IPS-18c (cell line): Measurements from ENCODE around the gene KLHDC1.
"Not testable (repeated sequence)": the region's sequence is repeated elsewhere in the genome, so short reads cannot be mapped to it uniquely, and the experiment has no call there.

Experiments used
- H3K4me3 ChIP-seq: 2 replicates; pipeline ENCODE4 v1.7.0; 2013; ENCODE audit warnings: low read depth, mild to moderate bottlenecking, low read length, moderate library complexity; ENCODE audit not compliant: insufficient read depth
- H3K9me3 ChIP-seq: one replicate; pipeline ENCODE4 v1.6.1; 2013; ENCODE audit warnings: mild to moderate bottlenecking, low read length, moderate library complexity; ENCODE audit not compliant: control insufficient read depth, insufficient read depth

Gene KLHDC1

GRCh38 chr14:49692811-49693734 lies at the start of gene KLHDC1:
Gene KLHDC1 (plus strand): TSS chr14:49693120. CDS start chr14:49693195, 75 bp downstream.
- Histone ChIP-seq H3K9me3 (no peaks in the 10 kb centered on the region), H3K4me3 (peak within 1 kb of the TSS; percentile 72)

GRCh38 chr14:49653508-49653907 lies 39.4 kb upstream of the KLHDC1 start:
- Histone ChIP-seq H3K4me3 (no peak overlapping the region), H3K9me3 (no peaks in the 10 kb centered on the region)

GRCh38 chr14:49654511-49654910 lies 38.4 kb upstream of the KLHDC1 start:
- H3K4me3 ChIP-seq, result no peak overlapping the region
- H3K9me3 ChIP-seq, result no peaks in the 10 kb centered on the region

GRCh38 chr14:49657500-49657899 lies 35.4 kb upstream of the KLHDC1 start:
- H3K9me3 ChIP-seq, H3K4me3 ChIP-seq: not testable (repeated sequence)

- Histone ChIP-seq H3K9me3 (no peaks in the 10 kb centered on the region), H3K4me3 (no peak overlapping the region)
Measured at GRCh38 chr14:49659526-49660455, 33.1 kb upstream of the KLHDC1 start.

GRCh38 chr14:49670475-49670874 lies 22.4 kb upstream of the KLHDC1 start:
- Histone ChIP-seq H3K4me3 (no peak overlapping the region), H3K9me3 (no peaks in the 10 kb centered on the region)

GRCh38 chr14:49673586-49673985 lies 19.3 kb upstream of the KLHDC1 start:
- Histone ChIP-seq H3K4me3 (no peak overlapping the region), H3K9me3 (no peaks in the 10 kb centered on the region)

- Histone ChIP-seq H3K4me3 (no peak overlapping the region), H3K9me3 (no peaks in the 10 kb centered on the region)
Measured at GRCh38 chr14:49677643-49678042, 15.3 kb upstream of the KLHDC1 start.

GRCh38 chr14:49679271-49679670 lies 13.6 kb upstream of the KLHDC1 start:
- H3K4me3 ChIP-seq, result no peak overlapping the region
- H3K9me3 ChIP-seq, result no peaks in the 10 kb centered on the region

- Histone ChIP-seq H3K4me3 (no peak overlapping the region), H3K9me3 (no peaks in the 10 kb centered on the region)
Measured at GRCh38 chr14:49686425-49686824, 6.5 kb upstream of the KLHDC1 start.

- Histone ChIP-seq H3K4me3 (peak within 1 kb of the TSS; percentile 86), H3K9me3 (no peaks in the 10 kb centered on the region)
Measured at GRCh38 chr14:49687942-49688700, 4.8 kb upstream of the KLHDC1 start, which contains the start of gene POLE2. Gene POLE2 (minus strand): TSS chr14:49688214. CDS start chr14:49688203, 11 bp downstream.

GRCh38 chr14:49688701-49689030 lies 4.3 kb upstream of the KLHDC1 start:
- Histone ChIP-seq H3K4me3 (peak overlapping the region; percentile 86; the same call in 1 of the 2 replicates), H3K9me3 (no peaks in the 10 kb centered on the region)

- Histone ChIP-seq H3K9me3 (no peaks in the 10 kb centered on the region), H3K4me3 (no peak overlapping the region; the same call in 1 of the 2 replicates)
Measured at GRCh38 chr14:49691031-49691430, 1.9 kb upstream of the KLHDC1 start.

- peak overlapping the region; percentile 72; the same call in 1 of the 2 replicates for H3K4me3 ChIP-seq
- H3K9me3 ChIP-seq, result no peaks in the 10 kb centered on the region
Measured at GRCh38 chr14:49692193-49692757, 645 bp upstream of the KLHDC1 start.

GRCh38 chr14:49693735-49694124 lies 810 bp downstream of the KLHDC1 start:
- not testable (repeated sequence) for H3K9me3 ChIP-seq
- peak overlapping the region; percentile 72 for H3K4me3 ChIP-seq

- H3K9me3 ChIP-seq, result no peaks in the 10 kb centered on the region
- H3K4me3 ChIP-seq, result no peak overlapping the region
Measured at GRCh38 chr14:49702725-49703124, 9.8 kb downstream of the KLHDC1 start.

- no peaks in the 10 kb centered on the region for H3K9me3 ChIP-seq
- H3K4me3 ChIP-seq, result no peak overlapping the region
Measured at GRCh38 chr14:49703965-49704364, 11.0 kb downstream of the KLHDC1 start.
